ENCODE measurements around the gene OLA1. TPM values are rescaled to one million over a fixed set of nuclear protein-coding genes. Genes with fewer than 3 reads are reported as not detected.

OLA1 gene
- total and polyA plus RNA-seq, 2 of the 13 experiments (the other 11 are each of a cell fraction or from before 2014, with no cell fraction given): 153 to 241 TPM

DNA sequence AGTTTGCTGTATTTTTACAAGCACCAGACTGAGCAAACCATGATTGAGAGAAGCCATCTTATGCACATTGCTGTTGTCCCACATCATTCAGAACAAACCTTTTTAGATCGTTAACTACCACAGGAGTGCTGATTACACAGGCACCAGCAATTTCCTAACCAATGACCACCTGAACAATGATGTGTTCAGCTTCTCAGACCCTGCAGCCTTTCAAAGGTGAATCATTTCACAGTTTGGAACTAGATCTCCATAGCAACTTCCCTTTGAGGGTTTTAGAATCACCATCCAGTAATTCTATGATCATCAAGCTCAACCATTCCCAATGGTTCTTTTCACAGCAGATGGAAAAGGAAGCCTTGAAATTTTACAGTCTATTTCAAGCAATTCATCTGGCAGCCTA lies 71.4 kb downstream of the OLA1 start:
- CTCF ChIA-PET (ENCODE audit: low intra/inter-chr PET ratio, low total read pairs): no interaction called here
- DNase-seq (ENCODE audit: low spot score) (no peak), ATAC-seq (no peak), FAIRE-seq (no peak)
- Histone ChIP-seq H3K27ac (ENCODE audit: extremely low read length, insufficient read depth, low read length) (no peak overlapping the region), H3K4me1 (ENCODE audit: insufficient read depth, low read length) (0 out of 2 replicates have a peak, but pooled peaks cover 15% of the 10 kb centered on the region), H3K36me3 (replicated peaks in 1 of 2; ENCODE audit: control insufficient read depth in 1 of 2, insufficient read depth in 2 of 2, low read length in 2 of 2) (peaks cover 3 to 9% of the 10 kb centered on the region in 2 experiments; a peak in 2 of 5 replicates), H4K20me1 (ENCODE audit: insufficient read depth, low read length) (peaks cover 14% of the 10 kb centered on the region), H3K9ac (ENCODE audit: insufficient read depth, low read depth, low read length) (no peak overlapping the region), H3K4me2 (ENCODE audit: low read depth, low read length) (no peak overlapping the region), H2AFZ (ENCODE audit: low read length) (no peak overlapping the region), H3K4me3 (replicated peaks in 1 of 3; ENCODE audit: insufficient read depth in 1 of 3, low read depth in 2 of 3, low read length in 3 of 3) (no peak overlapping the region), H3K79me2 (ENCODE audit: insufficient read depth, low read length) (peaks cover 70% of the 10 kb centered on the region), H3K9me3 (ENCODE audit: low read length) (peaks cover 5% of the 10 kb centered on the region; the same call in 1 of the 2 replicates), H3K27me3 (ENCODE audit: control insufficient read depth in 1 of 2, insufficient read depth in 2 of 2, low read length in 2 of 2) (no peaks in the 10 kb centered on the region)
- WGBS (ENCODE audit: low lambda C conversion rate): 96% methylated on average over 1 of the region's 1 CpG
- POLR2A ChIA-PET: no interaction called here
- in situ Hi-C loops (cut with HindIII; ENCODE audit: extremely low pct_ligation_motif_present, low pct_unique_long_range_greater_than_20kb): no loop called here
- TF ChIP-seq NFE2 (CRISPR knock-in tag; IDR thresholded peaks at IDR 0.05): no peak
- TF ChIP-seq ZNF562 (CRISPR knock-in tag; IDR thresholded peaks at IDR 0.05; ENCODE audit: borderline replicate concordance): no peak
- TF ChIP-seq NKX3-1 (CRISPR knock-in tag; IDR thresholded peaks at IDR 0.05): no peak
- no peak for TF ChIP-seq MLLT10 (CRISPR knock-in tag; IDR thresholded peaks at IDR 0.05)
- TF ChIP-seq ZNF317 (CRISPR knock-in tag; IDR thresholded peaks at IDR 0.05): no peak
- no peak for TF ChIP-seq ZKSCAN1 (IDR thresholded peaks at IDR 0.05; ENCODE audit: low read length)
- no peak for TF ChIP-seq NCOA5 (CRISPR knock-in tag; IDR thresholded peaks at IDR 0.05)
- TF ChIP-seq, protein P1, sequence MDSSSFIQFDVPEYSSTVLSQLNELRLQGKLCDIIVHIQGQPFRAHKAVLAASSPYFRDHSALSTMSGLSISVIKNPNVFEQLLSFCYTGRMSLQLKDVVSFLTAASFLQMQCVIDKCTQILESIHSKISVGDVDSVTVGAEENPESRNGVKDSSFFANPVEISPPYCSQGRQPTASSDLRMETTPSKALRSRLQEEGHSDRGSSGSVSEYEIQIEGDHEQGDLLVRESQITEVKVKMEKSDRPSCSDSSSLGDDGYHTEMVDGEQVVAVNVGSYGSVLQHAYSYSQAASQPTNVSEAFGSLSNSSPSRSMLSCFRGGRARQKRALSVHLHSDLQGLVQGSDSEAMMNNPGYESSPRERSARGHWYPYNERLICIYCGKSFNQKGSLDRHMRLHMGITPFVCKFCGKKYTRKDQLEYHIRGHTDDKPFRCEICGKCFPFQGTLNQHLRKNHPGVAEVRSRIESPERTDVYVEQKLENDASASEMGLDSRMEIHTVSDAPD (CRISPR knock-in tag; IDR thresholded peaks at IDR 0.05): no peak
- TF ChIP-seq, protein P2, sequence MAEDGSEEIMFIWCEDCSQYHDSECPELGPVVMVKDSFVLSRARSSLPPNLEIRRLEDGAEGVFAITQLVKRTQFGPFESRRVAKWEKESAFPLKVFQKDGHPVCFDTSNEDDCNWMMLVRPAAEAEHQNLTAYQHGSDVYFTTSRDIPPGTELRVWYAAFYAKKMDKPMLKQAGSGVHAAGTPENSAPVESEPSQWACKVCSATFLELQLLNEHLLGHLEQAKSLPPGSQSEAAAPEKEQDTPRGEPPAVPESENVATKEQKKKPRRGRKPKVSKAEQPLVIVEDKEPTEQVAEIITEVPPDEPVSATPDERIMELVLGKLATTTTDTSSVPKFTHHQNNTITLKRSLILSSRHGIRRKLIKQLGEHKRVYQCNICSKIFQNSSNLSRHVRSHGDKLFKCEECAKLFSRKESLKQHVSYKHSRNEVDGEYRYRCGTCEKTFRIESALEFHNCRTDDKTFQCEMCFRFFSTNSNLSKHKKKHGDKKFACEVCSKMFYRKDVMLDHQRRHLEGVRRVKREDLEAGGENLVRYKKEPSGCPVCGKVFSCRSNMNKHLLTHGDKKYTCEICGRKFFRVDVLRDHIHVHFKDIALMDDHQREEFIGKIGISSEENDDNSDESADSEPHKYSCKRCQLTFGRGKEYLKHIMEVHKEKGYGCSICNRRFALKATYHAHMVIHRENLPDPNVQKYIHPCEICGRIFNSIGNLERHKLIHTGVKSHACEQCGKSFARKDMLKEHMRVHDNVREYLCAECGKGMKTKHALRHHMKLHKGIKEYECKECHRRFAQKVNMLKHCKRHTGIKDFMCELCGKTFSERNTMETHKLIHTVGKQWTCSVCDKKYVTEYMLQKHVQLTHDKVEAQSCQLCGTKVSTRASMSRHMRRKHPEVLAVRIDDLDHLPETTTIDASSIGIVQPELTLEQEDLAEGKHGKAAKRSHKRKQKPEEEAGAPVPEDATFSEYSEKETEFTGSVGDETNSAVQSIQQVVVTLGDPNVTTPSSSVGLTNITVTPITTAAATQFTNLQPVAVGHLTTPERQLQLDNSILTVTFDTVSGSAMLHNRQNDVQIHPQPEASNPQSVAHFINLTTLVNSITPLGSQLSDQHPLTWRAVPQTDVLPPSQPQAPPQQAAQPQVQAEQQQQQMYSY (CRISPR knock-in tag; IDR thresholded peaks at IDR 0.05): no peak
- TF ChIP-seq PCBP1 (IDR thresholded peaks at IDR 0.05; ENCODE audit: borderline replicate concordance, low read depth, low read length): no peak
- TF ChIP-seq ZNF512 (CRISPR knock-in tag; IDR thresholded peaks at IDR 0.05): no peak
- BruUV-seq (replicated peaks): no TSS peak
- intact Hi-C loops (cut with micrococcal nuclease; ENCODE audit: unreplicated experiment): no loop called here

Measured in HepG2 (cell line).